Measurements from ENCODE around the gene ANXA5. TPM values are rescaled to one million over a fixed set of nuclear protein-coding genes. Genes with fewer than 3 reads are reported as not detected.

ANXA5 gene
- total RNA-seq, 1 experiment from 2014 or later: 231 TPM

DNA sequence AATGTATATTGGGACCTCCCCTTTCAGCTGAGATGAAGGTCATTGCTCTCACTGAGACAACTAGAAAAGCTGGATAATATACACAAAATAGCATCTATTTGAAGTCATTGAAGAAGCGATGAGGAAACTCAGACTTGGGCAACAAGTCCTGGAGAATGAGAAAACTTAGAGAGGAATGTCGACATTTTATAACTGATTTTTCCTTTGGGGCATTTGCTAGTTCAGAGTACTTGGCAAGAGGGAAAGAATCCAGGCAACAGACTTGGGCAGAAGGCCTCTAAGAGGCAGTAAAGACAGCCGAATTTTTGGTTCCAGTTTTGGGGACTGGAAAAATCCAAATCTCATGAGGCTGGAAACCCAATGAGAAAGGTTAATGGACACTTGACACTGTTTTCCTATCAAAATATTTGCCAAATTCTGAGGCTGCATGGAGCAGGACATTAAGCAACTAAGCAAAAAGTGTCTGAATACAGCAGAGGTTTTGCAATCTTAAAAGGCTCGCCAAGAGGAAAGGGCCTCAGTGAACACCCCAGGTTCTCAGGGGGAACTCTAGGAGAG lies 21.0 kb upstream of the ANXA5 start:
- H3T11ph ChIP-seq (ENCODE audit: low read length): no peak overlapping the region
- DNase-seq: no peak
- H3K9me3 ChIP-seq (ENCODE audit: control insufficient read depth, low read depth, low read length): no peaks in the 10 kb centered on the region
- Mint-ChIP-seq H3K27ac (no peak overlapping the region; a peak in 1 of 7 replicates), H3K27me3 (ENCODE audit: low read depth) (no peaks in the 10 kb centered on the region), H3K9me3 (no peaks in the 10 kb centered on the region), H3K4me1 (peaks cover 6 to 7% of the 10 kb centered on the region in 2 experiments), H3K4me3 (no peak overlapping the region), H3K36me3 (ENCODE audit: insufficient read depth in 1 of 3, low read depth in 3 of 3) (no peaks in the 10 kb centered on the region)
- no peak overlapping the region for H2BK12ac ChIP-seq (ENCODE audit: insufficient read length, low read depth, low read length)
- H3K27me3 ChIP-seq (ENCODE audit: insufficient read depth, low read length): no peaks in the 10 kb centered on the region
- no peak overlapping the region for H4K91ac ChIP-seq (ENCODE audit: insufficient read length, low read depth, low read length)
- no peaks in the 10 kb centered on the region for H3K79me1 ChIP-seq (ENCODE audit: insufficient read depth, low read depth, low read length, poor library complexity, severe bottlenecking)
- no peaks in the 10 kb centered on the region for H3K79me2 ChIP-seq (ENCODE audit: insufficient read depth, low read length)
- H3K23ac ChIP-seq (ENCODE audit: insufficient read length, low read depth, low read length): no peak overlapping the region
- no peak for TF ChIP-seq CTCF (conservative IDR thresholded peaks at IDR 0.05)
- no peak overlapping the region for H4K8ac ChIP-seq (replicated peaks; ENCODE audit: insufficient read length, low read depth, low read length)
- H3K14ac ChIP-seq (ENCODE audit: insufficient read depth, low read length): no peak overlapping the region
- no peak overlapping the region for H4K5ac ChIP-seq (ENCODE audit: insufficient read length, low read depth, low read length)
- H2BK15ac ChIP-seq (ENCODE audit: low read depth, low read length): no peak overlapping the region
- WGBS (ENCODE audit: extremely low coverage, insufficient read length, low lambda C conversion rate): no CpG with 5 or more reads among the region's 4 CpGs
- no peak overlapping the region for H3K27ac ChIP-seq (ENCODE audit: insufficient read length, low read depth, low read length)
- no peak overlapping the region for H3K4ac ChIP-seq (ENCODE audit: low read depth, low read length)
- H3K4me1 ChIP-seq (ENCODE audit: insufficient read depth, low read length): no peaks in the 10 kb centered on the region; the same call in 1 of the 2 replicates
- no peak overlapping the region for H2BK120ac ChIP-seq (ENCODE audit: low read depth, low read length, poor library complexity, severe bottlenecking)
- H2BK5ac ChIP-seq (ENCODE audit: insufficient read length, low read length): no peak overlapping the region
- H3K56ac ChIP-seq (ENCODE audit: insufficient read length, low read depth, low read length): no peak overlapping the region
- H2AFZ ChIP-seq (ENCODE audit: low read length): no peak overlapping the region
- no peaks in the 10 kb centered on the region for H4K20me1 ChIP-seq (ENCODE audit: control insufficient read depth, insufficient read depth, insufficient read length)
- no peak overlapping the region for H2AK5ac ChIP-seq (ENCODE audit: insufficient read length, low read length)
- H3K4me2 ChIP-seq (ENCODE audit: insufficient read depth, insufficient read length, low read length): no peak overlapping the region
- no peak overlapping the region for H3K9ac ChIP-seq (ENCODE audit: extremely low read depth, insufficient read length, low read length)
- no peak overlapping the region for H3K18ac ChIP-seq (ENCODE audit: insufficient read length, low read depth, low read length)
- H2BK20ac ChIP-seq (ENCODE audit: low read depth, low read length, poor library complexity, severe bottlenecking): no peak overlapping the region
- H3K23me2 ChIP-seq (ENCODE audit: insufficient read length, low read depth, low read length, poor library complexity, severe bottlenecking): no peaks in the 10 kb centered on the region
